ENCODE results near the gene THADA. TPM values are rescaled to one million over a fixed set of nuclear protein-coding genes. Genes with fewer than 3 reads are reported as not detected.

The THADA gene
- total RNA-seq, 1 donor from 2014 or later = 14.2 TPM

- ATAC-seq (ENCODE audit: poor library complexity) = peak; percentile 16
- peak; percentile 64 for DNase-seq
- intact Hi-C loops (cut with DNase I) = loop anchor here (5.0 kb wide), 1 partner anchor 36 kb away; no protein-coding TSS in a partner anchor
These were observed 382.9 kb downstream of the THADA start for GRCh38 chr2:43212931-43213330.

- ATAC-seq (ENCODE audit: poor library complexity) = no peak
- no peak for DNase-seq
These were observed 383.5 kb downstream of the THADA start for GRCh38 chr2:43212216-43212835.

GRCh38 chr2:43210467-43211303 lies 385.2 kb downstream of the THADA start:
- DNase-seq (peak; percentile 77), ATAC-seq (ENCODE audit: poor library complexity) (peak; percentile 71)
- intact Hi-C loops (cut with DNase I) = loop anchor here (5.0 kb wide), 1 partner anchor 33 kb away; no protein-coding TSS in a partner anchor

More at GRCh38 chr2:43212216-43212835, 383.5 kb downstream of the THADA start:
- intact Hi-C loops (cut with DNase I) = loop anchor here (5.0 kb wide), 1 partner anchor 35 kb away; no protein-coding TSS in a partner anchor

GRCh38 chr2:43210125-43210466 lies 385.7 kb downstream of the THADA start:
- ATAC-seq (ENCODE audit: poor library complexity) (no peak), DNase-seq (no peak)
- intact Hi-C loops (cut with DNase I) = loop anchor here (5.0 kb wide), 1 partner anchor 33 kb away; no protein-coding TSS in a partner anchor

GRCh38 chr2:43209204-43209717 lies 386.6 kb downstream of the THADA start:
- ATAC-seq (ENCODE audit: poor library complexity) = no peak
- no peak for DNase-seq
- intact Hi-C loops (cut with DNase I) = no loop called here

GRCh38 chr2:43207553-43208300 lies 388.1 kb downstream of the THADA start:
- intact Hi-C loops (cut with DNase I) = no loop called here
- no peak for ATAC-seq (ENCODE audit: poor library complexity)
- no peak for DNase-seq

- no peak for DNase-seq
- intact Hi-C loops (cut with DNase I) = no loop called here
- ATAC-seq (ENCODE audit: poor library complexity) = no peak
These were observed 389.2 kb downstream of the THADA start for GRCh38 chr2:43206602-43207001.

GRCh38 chr2:43203373-43203772 lies 392.5 kb downstream of the THADA start:
- no peak for ATAC-seq (ENCODE audit: poor library complexity)
- DNase-seq = no peak
- intact Hi-C loops (cut with DNase I) = no loop called here

GRCh38 chr2:43202289-43202688 lies 393.5 kb downstream of the THADA start:
- DNase-seq (no peak), ATAC-seq (ENCODE audit: poor library complexity) (no peak)
- intact Hi-C loops (cut with DNase I) = no loop called here

- DNase-seq (no peak), ATAC-seq (ENCODE audit: poor library complexity) (no peak)
- intact Hi-C loops (cut with DNase I) = no loop called here
These were observed 394.3 kb downstream of the THADA start for GRCh38 chr2:43201497-43201896.

- no peak for ATAC-seq (ENCODE audit: poor library complexity)
- DNase-seq = no peak
- intact Hi-C loops (cut with DNase I) = no loop called here
These were observed 394.8 kb downstream of the THADA start for GRCh38 chr2:43201016-43201415.

- intact Hi-C loops (cut with DNase I) = no loop called here
- ATAC-seq (ENCODE audit: poor library complexity) = no peak
- DNase-seq = no peak
These were observed 396.0 kb downstream of the THADA start for GRCh38 chr2:43199492-43200488.

GRCh38 chr2:43198263-43198662 lies 397.6 kb downstream of the THADA start:
- ATAC-seq (ENCODE audit: poor library complexity) (no peak), DNase-seq (no peak)
- intact Hi-C loops (cut with DNase I) = no loop called here

- ATAC-seq (ENCODE audit: poor library complexity) (no peak), DNase-seq (no peak)
- intact Hi-C loops (cut with DNase I) = no loop called here
These were observed 398.3 kb downstream of the THADA start for GRCh38 chr2:43197588-43197896.

- intact Hi-C loops (cut with DNase I) = no loop called here
- DNase-seq (no peak), ATAC-seq (ENCODE audit: poor library complexity) (no peak)
These were observed 398.9 kb downstream of the THADA start for GRCh38 chr2:43196768-43197587.

- intact Hi-C loops (cut with DNase I) = no loop called here
- DNase-seq (no peak), ATAC-seq (ENCODE audit: poor library complexity) (no peak)
These were observed 401.5 kb downstream of the THADA start for GRCh38 chr2:43194121-43194869.

- DNase-seq (no peak), ATAC-seq (ENCODE audit: poor library complexity) (no peak)
- intact Hi-C loops (cut with DNase I) = no loop called here
These were observed 402.2 kb downstream of the THADA start for GRCh38 chr2:43193652-43194120.

Measured in Right ventricle myocardium superior (tissue), 1 donor.